HG02642 (cell line): ENCODE data around the gene KLF11.

Source experiments
- ATAC-seq: cut with Tn5 transposase; IDR thresholded peaks from one replicate; pipeline ENCODE4 v1.9.1; 2021; ENCODE audit warnings: mild to moderate bottlenecking; ENCODE audit not compliant: unreplicated experiment, poor library complexity

KLF11 gene

DNA sequence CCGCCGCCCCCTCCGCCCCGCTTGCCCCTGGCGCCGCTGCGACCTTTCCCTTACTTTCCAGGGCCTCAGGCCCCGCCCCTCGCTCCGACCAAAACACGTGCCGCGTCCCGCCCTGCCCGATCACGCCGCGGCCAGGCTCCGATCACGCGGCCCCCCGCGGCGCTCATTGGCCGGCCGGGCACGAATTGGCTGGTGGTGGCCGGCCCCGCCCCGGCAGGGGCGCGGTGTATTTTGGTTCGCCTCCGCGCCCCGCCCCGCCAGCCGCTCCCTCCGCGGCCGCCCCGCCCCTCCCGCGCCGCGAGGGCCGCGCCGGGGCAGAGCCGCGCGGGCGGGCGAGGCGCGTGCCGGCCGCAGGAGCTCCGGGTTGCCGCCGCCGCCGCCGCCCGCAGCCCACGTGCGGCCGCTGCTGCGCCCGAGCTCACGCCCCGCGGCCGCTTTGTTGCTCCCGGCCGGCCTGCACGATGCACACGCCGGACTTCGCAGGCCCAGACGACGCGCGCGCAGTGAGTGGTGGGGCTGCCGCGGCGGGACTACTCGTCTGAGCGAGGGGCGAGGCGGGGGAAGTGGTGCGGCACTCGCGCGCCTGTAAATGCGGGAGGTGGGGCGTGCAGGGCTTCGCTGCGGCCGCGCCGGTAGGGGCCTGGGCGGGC lies at the start of gene KLF11:
KLF11 (plus strand) TSS at position 295 of the 650 bp plus-strand sequence; CDS start at position 462, 167 bp downstream.
- peak; percentile 79 for ATAC-seq

DNA sequence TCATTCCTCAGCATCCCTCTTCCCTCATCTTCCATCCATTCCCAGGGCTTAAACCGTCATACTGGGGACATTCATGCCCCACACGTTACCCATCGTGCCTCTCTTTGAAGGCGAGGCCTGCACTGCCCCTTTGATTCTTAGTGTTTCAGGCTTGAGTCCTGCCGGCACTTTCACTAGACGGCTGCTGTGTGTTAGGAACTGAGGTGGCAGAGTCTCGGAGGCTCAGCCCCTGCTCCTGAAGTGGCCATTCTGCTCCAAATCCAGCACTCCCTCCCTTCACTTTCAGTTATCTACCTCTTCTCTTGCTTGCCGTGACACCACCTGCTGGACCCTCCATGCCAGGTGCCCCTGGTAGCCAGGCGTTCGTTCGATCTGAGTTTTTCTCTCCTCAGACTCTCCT lies 48.9 kb upstream of the KLF11 start:
- no peak for ATAC-seq

DNA sequence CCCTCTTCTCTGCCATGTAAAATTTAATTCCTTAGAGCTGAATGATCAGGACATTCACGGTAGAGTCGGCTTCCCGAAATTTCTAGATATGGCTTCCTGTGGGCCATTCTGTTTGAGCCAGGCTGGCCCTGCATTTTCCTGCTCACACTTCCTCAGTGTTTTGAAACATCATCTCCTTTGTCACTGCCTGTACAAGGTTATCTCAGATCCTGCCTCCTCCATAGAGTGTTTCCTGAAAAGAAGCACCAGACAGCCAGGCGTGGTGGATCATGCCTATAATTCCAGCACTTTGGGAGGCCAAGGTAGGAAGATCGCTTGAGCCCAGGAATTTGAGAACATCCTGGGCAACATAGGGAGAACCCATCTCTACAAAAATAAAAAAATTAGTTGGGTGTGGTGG lies 48.3 kb upstream of the KLF11 start:
- no peak for ATAC-seq

DNA sequence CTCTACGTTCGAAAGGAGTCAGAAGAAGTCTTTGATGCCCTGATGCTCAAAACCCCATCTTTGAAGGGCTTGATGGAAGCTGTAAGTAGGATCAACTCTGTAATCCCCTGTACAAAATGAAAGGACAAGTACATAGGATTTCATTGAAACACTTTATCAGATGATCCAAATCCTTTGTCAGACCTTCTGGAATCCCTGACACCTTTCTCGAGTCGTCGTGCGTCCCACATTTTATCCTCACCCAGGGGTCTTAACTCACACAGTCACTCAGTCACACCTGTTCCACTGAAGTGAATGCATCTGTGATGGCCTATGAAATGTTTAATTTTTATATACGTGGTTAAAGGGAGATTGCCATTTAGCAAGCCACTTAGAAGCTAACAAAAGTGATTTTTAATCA lies 47.0 kb upstream of the KLF11 start:
- ATAC-seq = no peak

DNA sequence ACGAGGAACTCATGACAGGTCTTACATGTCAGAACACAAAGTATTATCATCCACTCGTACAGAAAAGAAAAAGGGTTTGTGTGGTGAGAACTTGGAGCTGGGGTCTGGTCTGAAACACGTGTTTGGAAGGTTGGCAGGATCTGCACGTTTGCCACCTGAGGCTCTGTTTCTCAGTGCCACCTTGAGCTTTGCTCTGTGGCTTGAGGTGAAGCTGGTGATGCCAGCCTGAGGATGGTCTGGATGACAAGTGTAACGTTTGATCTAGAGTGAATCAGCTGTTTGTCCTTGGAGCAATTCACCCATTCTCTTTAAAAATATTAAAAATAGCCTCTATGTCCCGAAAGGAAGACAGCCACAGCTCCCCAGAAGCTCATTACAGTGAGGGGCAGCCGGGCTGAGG lies 45.4 kb upstream of the KLF11 start:
- no peak for ATAC-seq

DNA sequence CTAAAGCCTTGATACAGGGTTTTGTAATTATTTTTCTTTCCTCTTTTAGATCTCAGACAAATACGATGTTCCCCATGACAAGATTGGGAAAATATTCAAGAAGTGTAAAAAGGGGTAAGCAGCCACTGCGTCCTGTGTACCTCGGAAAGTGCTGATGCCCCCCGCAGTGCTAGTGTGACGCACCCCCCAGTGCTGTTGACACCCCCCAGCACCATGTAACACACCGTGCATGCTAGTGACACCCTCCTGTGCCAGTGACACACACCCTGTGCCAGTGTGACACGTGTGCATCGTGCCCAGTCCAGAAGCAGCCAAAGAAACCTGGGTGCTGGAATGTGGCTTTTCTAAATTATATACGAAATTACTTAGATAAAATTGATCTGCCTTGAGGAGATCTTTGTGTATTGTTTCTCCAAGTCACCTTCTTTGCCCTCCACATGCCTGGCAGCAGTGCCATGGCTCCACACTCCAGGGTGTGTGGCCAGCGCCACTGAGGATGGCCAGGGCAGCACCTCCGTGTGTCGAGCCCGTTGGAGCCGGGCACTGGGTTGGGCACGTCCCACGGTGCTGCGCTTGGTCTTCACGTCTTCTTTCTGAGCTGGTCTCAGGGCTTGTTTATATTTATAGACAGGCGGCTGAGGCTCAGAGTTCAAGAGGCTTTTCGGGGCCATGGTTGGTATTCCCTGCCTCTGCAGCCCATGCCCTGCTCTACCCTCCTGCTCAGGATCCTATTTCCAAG lies 44.3 kb upstream of the KLF11 start:
- no peak for ATAC-seq

DNA sequence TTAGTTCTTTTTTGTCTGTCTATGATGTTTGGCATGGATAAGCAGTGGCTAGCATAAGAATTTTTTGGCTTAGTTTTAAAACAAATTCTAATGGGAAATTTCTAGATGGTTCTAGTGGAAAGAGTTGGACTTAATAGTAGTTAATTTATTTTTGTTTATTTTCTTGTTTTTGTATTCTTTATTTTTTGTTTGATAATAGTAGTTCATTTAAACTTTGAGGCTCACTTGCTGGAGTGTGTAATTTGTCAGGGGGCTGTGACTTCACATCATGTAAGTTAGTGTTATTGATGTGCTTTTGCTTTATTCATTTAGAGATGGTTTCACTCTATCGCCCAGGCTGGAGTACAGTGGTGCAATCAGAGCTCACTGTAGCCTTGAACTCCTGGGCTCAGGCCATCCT lies 43.7 kb upstream of the KLF11 start:
- ATAC-seq = no peak

DNA sequence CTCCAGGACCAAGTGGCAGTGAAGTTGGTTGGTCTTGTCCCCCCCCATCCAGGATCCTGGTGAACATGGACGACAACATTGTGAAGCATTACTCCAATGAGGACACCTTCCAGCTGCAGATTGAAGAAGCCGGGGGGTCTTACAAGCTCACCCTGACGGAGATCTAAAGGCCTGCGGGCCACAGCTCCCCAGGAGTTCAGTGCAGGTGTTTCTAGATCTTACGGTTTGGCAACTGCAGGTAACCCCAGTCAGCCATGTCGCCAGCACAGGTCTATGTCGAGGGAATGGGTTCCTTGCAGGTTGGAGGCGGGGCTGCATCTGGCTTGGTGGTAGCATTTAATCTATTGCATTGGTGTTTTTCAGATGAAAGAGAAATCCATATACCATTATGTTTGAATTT lies 42.8 kb upstream of the KLF11 start:
- no peak for ATAC-seq

DNA sequence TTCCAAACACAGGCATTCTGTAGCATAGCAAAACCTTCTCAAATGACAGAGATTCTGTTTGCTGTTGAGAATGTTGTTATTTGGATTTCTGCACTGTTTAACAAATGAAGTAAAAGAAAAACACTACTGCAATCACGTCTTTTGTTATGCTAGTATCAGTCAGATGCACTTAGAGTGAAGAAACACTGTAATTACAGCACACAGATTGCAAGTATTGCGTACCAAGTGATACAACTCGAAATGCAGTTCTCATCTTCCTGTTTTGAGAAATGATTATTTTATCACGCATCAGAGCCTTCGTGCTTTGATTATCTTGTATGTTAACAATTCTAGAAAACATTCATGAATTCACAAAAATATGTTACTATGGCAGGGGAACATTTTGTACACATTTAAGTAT lies 41.8 kb upstream of the KLF11 start:
- no peak for ATAC-seq

DNA sequence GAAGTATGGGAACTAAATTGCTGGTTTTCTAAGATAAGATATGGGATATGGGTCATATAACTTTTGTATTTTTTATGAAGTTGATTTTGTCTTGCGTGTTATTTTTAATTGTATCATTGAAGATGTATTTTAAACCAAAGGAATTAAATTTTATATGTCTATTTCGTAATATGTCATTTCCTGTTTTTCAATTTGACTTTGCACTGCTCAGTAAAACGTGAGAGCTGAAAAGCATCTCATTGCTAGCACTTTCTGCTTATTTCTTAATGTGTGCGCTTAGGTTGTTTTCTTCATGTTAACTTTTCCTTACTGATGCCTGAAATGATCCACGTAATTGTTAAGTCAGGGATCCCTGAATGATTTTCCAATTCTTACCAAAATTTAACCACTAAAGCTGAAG lies 41.2 kb upstream of the KLF11 start:
- ATAC-seq = no peak

DNA sequence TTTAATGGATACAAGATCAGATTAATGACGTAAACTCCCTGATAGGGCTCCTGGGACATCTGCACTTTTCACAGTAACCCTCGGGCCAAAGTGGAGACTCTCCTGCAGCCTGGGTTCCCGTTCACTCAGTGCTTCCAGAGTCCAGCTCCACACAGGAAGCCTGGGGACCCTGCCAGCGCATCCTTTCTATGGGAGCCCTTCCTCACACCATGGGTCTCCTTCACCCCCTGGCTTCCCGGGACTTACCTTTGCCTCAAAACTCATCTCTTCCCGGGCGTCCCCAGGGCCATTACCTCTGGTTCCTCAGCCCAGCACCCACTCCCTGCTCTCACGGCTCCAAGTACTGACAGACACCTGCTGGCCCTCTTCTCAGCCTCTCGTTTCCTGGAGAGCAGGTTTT lies 40.7 kb upstream of the KLF11 start:
- ATAC-seq = no peak

DNA sequence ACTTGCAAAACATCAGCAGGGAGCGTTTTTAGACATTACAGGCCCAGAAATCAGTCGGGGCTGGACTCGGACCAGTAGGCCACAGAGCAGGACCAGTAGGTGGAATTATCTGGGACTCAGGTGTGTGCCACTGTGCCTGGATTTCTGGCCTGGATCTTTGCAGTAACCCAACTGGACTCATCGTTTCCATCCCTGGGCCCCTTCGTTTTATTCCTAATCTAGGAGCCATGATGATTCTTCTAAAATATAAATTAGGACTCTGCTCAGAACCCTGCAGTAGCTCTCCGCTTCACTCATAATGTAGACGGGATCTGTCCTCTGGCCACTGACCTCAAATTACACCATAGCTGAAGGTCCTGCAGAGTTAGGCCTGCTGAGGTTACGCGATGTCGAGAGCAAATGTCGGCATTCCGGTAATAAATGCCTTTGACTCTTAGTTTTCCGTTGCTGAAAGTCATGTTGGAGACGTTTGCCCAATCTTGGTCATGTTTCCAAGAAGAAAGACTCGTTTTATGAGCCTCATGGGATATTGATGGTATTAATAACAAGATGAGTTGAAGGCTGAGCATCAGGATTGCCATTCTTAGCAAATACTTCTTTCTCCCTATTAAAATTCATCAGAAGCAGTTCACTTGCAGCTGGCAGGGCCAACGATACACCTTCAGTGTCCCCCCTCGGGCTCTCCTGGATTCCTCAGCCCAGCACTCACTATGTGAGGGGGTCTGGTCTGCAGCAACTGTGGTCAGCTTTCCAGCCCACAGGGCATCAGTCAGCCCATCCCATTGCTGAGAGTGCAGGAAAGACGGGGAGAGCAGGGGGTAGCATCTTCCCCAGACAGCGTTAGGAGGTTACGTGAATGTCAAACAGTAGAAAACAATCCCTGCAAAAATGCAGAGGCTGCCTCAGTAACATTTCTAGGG lies 39.9 kb upstream of the KLF11 start:
- ATAC-seq = no peak

DNA sequence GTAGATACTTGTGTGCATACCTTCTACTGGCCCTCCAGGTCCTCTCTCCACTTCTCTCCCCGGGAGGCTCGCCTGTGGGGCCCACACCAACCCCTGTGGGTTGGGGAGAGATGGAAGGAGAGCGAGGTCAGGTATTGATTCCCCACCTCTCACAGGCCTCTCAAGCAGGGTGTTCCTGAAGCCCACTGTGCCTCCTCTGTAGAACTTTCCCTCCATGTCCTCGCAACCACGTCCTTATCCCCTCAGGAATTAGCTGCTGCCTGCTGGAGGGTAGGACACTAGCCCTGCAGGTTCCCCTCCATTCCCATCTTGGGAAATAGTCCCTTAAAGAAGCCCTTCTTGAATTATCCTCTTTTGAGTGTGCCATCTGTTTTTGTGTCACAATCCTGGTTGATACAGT lies 38.9 kb upstream of the KLF11 start:
- ATAC-seq = no peak

DNA sequence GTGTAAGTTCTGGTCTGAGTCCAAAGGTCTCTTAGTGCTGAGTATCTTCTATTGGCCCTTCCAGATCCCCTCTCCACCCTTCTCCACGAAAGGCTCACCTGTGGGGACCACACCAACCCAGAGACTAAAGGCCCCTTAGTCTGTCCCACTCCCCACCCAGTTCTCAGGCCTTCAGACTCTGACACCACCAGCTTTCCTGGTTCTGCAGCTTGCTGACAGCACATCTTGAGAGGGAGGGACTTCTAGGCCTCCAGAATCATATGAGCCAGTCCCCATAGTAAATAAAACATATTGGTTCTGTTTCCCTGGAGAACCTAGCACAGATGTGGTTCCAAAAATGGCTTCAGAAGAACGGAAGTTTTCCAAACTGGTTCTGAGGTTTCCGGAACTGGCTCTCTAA lies 38.5 kb upstream of the KLF11 start:
- ATAC-seq = no peak

DNA sequence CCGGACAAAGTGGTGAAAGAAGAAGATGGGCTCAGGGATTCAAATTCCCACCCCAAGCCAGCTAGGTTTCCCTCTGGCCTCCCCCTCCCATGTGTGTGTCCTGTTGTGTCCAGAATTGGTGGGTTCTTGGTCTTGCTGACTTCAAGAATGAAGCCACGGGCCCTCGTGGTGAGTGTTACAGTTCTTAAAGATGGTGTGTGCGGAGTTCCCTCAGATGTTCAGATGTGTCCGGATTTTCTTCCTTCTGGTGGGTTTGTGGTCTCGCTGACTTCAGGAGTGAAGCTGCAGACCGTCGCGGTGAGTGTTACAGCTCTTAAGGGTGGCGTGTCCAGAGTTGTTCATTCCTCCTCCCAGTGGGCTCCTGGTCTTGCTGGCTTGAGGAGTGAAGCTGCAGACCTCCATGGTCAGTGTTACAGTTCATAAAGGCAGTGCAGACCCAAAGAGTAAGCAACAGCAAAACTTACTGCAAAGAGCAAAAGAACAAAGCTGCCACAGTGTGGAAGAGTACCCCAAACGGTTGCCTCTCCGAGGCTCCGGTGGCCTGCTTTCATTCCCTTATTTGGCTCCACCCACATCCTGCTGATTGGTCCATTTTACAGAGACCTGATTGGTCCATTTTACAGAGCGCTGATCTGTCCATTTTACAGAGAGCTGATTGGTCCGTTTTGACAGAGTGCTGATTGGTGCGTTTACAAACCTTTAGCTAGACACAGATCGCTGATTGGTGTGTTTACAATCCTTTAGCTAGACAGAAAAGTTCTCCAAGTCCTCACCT lies 37.7 kb upstream of the KLF11 start:
- no peak for ATAC-seq

DNA sequence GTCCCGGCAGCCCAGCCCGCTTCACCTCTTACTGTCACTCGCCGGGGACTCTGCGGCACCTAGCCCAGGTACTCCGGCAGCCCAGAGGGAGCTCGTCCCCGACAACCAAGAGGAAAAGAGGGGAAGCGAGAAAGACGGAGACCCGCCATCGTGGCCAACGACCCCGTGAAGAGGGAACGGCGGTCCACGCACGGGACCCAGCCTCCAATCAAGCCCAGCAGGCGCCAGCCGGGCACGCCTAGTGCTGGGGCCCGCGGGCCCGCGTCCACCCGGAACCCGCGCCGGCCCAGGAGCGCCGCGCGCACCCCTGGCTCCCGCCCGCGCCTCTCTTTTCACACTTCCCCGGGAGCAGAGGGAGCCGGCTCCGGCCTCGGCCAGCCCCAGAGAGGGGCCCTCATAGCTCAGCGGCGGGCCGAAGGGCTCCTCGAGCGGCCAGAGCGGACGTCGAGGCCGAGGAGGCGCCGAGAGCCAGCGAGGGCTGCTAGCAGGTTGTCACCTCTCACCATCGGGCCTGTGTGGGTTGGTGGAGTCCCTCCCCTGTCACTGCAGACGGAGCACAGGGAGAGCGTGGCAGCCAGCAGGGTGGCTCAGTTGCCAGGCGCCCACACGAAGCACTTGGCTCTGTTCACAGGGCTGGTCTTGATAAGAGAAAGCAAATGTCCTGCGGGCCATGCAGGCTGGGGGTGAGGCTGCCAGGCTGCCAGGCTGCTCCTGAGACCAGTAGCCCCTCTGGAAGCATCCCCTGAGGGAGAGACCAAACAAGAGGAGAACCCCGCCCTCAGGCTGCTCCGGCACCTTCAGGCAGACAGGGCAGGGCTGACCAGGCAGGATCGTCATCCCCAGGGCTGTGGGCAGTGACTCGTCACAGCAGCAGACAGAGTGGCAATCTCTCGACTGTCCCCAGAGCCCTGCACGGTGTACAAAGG lies 36.9 kb upstream of the KLF11 start:
- ATAC-seq = no peak

DNA sequence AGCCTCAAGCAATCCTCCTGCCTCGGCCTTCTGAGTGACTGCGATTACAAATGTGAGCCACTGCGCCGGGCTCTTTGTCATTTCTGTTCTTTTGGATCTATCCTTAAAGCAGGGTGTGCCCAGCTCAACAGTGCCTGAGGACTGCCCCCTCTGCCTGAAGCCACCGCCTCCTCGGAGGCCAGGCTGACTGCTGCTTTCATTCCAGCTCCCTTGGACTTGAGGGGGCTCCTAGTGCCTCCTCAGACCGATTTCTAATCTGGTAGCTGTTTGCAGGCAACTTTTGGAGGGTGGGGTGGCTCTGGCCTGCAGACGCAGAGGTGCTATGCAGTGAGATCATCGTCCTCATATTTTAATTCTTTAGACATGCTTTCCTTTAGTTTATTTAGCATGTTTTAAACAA lies 35.9 kb upstream of the KLF11 start:
- ATAC-seq = no peak

DNA sequence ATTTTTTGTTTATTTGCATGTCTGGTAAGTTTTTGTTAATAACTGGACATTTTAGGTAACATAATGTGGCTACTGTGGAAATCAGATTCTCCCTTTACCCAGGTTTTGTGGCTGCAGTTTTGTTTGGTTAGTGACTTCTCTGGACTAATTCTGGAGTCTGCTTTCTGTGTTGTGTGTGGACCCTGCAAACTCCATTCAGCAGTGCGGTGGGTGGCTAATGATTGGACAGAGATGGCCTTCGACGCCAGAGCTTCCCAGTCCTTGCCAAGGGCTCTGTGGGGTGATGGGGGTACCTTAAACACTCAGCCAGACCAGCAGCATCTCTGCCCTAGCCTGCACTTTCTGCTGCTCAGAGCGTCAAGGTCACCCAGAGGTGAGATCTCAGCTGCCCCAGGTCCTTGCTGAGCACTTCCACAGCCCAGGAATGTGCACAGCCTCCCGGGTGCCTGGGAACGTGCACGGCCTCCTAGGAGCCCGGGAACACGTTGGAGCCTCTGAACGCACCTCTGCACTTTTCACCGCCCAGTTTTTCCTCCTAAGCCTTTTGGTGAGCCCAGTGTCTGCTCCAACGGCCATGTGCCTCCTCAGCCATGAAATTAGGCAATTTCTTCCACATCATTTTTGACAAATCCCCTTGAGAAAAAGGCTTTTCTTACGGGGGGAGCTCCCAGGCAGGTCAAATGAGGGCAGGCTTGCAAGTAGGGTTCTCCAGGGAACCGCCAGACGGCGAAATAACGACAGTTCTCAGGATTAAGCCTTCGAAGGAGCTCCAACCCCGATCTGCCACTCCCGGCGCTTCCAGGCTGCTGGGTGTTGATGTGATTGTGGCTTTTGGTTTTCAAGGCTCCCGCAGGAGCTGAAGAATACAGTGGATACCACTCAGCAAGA lies 35.2 kb upstream of the KLF11 start:
- ATAC-seq = no peak
